ENCODE data around the gene C1orf21.

Gene C1orf21

DNA sequence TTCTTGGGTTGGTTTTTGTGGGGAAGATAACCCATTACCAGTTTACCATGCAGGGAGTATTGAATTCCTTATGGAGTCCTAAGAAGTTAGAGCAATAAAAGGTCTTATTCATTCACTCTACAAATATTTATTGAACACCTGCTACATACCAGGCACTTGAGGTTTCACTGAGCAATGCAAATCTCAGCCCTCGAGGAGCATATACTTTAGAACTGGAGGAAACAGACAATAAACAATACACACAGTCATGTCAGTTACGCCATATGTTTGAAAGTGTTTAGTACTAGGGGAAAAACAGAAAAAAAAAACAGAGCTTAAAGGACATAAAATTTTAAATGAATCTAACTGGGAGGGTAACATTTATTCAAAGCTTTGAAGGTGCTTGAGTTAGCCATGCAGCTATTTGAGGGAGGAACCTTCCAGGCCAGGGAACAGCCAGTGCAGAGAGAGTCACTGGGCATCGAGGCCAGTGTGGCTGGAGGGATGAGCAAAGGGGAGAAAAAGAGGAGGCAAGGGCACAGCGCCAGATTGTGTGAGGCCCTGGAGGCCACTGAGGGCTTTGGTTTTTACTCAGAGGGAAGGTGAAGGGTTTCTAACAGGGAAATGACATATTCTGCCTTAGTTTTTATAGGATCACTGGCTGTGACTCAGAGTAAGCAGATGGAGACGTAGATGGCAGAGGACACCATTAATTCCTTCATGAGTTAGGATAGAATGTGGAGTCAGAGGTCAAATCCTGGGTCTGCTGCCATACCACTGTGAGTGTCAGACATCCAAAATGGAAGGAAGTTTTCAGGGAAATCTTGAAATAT is 32.7 kb downstream of the C1orf21 start:
- no peak overlapping the region for H3K4me3 ChIP-seq (ENCODE audit: low read length)
- H3K4me2 ChIP-seq (ENCODE audit: low read length): no peak overlapping the region
- TF ChIP-seq, protein P1, sequence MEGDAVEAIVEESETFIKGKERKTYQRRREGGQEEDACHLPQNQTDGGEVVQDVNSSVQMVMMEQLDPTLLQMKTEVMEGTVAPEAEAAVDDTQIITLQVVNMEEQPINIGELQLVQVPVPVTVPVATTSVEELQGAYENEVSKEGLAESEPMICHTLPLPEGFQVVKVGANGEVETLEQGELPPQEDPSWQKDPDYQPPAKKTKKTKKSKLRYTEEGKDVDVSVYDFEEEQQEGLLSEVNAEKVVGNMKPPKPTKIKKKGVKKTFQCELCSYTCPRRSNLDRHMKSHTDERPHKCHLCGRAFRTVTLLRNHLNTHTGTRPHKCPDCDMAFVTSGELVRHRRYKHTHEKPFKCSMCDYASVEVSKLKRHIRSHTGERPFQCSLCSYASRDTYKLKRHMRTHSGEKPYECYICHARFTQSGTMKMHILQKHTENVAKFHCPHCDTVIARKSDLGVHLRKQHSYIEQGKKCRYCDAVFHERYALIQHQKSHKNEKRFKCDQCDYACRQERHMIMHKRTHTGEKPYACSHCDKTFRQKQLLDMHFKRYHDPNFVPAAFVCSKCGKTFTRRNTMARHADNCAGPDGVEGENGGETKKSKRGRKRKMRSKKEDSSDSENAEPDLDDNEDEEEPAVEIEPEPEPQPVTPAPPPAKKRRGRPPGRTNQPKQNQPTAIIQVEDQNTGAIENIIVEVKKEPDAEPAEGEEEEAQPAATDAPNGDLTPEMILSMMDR (IDR thresholded peaks at IDR 0.05; ENCODE audit: low read depth, low read length, poor library complexity, severe bottlenecking): no peak
- no peak for TF ChIP-seq EZH2phosphoT487 (IDR thresholded peaks at IDR 0.05; ENCODE audit: borderline replicate concordance, low read length)
- H3K9me2 ChIP-seq (replicated peaks; ENCODE audit: control insufficient read depth, low read length): no peaks in the 10 kb centered on the region; the same call in 1 of the 2 replicates
- H3F3A ChIP-seq (ENCODE audit: control insufficient read depth, insufficient read depth): no peaks in the 10 kb centered on the region
- H4K20me1 ChIP-seq (ENCODE audit: control insufficient read depth, insufficient read depth, low read depth, low read length): no peaks in the 10 kb centered on the region
- no peaks in the 10 kb centered on the region for H3K4me1 ChIP-seq (ENCODE audit: control insufficient read depth, low read length)
- H3K36me3 ChIP-seq (ENCODE audit: control insufficient read depth, low read length): no peaks in the 10 kb centered on the region
- H3K27me3 ChIP-seq (ENCODE audit: control insufficient read depth, low read length): 0 out of 2 replicates have a peak, but pooled peaks cover 4% of the 10 kb centered on the region
- H3K27ac ChIP-seq (ENCODE audit: low read depth, low read length): no peak overlapping the region
- no peaks in the 10 kb centered on the region for H3K9me3 ChIP-seq (ENCODE audit: control insufficient read depth, insufficient read depth, low read length)
- no peaks in the 10 kb centered on the region for H3K79me2 ChIP-seq (ENCODE audit: control insufficient read depth, low read length)

DNA sequence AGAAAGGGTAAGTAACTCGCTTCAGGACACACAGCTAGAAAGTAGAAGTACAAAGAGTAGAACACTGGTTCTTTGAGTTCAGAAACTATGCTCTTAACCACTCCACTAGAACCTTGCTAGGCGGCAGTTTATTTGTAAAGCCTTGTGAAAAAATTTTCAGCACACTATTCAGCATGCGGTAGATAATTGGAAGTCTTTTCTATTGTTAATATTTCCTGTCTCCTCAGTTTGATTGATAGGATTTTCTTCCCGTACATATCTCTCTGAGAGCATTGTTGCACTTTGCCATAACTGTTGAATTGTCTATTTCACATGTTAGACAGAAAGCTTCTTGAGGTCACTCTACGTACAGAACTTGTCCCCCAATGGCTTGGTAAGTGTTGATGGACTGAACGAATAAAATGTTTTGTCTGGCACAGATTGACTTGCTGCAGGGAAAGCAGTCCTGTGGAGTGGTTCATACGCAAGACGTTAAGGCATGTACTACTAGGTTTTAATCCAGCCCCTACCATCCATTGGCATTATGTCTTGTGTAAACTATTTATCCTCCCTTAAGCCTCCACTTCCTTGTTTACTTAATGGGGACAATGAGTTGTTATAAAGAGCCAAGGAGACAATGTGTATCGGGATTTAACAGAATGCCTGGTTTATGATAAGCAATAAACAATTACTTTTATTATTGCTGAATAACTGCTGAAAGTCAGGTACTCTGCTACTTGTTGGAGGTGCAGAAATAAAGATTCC is 35.8 kb downstream of the C1orf21 start:
- Histone ChIP-seq H3K9me3 (ENCODE audit: control insufficient read depth, insufficient read depth, low read length) (no peaks in the 10 kb centered on the region), H3K79me2 (ENCODE audit: control insufficient read depth, low read length) (no peaks in the 10 kb centered on the region), H3K9me2 (replicated peaks; ENCODE audit: control insufficient read depth, low read length) (no peaks in the 10 kb centered on the region), H3K27ac (ENCODE audit: low read depth, low read length) (no peak overlapping the region), H3K4me2 (ENCODE audit: low read length) (no peak overlapping the region), H4K20me1 (ENCODE audit: control insufficient read depth, insufficient read depth, low read depth, low read length) (no peaks in the 10 kb centered on the region), H3K4me1 (ENCODE audit: control insufficient read depth, low read length) (no peaks in the 10 kb centered on the region), H3K4me3 (ENCODE audit: low read length) (no peak overlapping the region), H3K27me3 (ENCODE audit: control insufficient read depth, low read length) (0 out of 2 replicates have a peak, but pooled peaks cover 1% of the 10 kb centered on the region), H3K36me3 (ENCODE audit: control insufficient read depth, low read length) (no peaks in the 10 kb centered on the region), H3F3A (ENCODE audit: control insufficient read depth, insufficient read depth) (no peaks in the 10 kb centered on the region)
- TF ChIP-seq, protein P1 (IDR thresholded peaks at IDR 0.05; ENCODE audit: low read depth, low read length, poor library complexity, severe bottlenecking): no peak
- TF ChIP-seq EZH2phosphoT487 (IDR thresholded peaks at IDR 0.05; ENCODE audit: borderline replicate concordance, low read length): no peak

DNA sequence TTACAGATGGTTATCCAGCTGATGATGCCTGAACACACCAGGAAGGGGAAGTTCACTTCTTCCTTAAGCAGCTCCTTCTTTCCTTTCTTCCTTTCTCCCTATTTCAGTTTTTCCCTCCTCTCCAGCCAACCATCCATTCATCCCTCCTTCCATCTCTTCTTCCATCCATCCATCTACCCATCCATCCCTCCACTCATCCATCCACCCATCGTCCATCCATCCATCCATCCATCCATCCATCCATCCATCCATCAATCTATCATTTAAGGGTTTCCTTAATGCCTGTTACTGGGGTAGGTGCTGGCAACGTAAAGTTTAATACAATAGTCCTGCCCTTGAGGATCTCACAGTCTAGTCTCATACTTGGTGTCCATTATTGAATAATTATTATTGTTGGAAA is 36.8 kb downstream of the C1orf21 start:
- no peaks in the 10 kb centered on the region for H3K9me3 ChIP-seq (ENCODE audit: control insufficient read depth, insufficient read depth, low read length)
- TF ChIP-seq, protein P1 (IDR thresholded peaks at IDR 0.05; ENCODE audit: low read depth, low read length, poor library complexity, severe bottlenecking): no peak
- TF ChIP-seq EZH2phosphoT487 (IDR thresholded peaks at IDR 0.05; ENCODE audit: borderline replicate concordance, low read length): no peak
- H3K4me3 ChIP-seq (ENCODE audit: low read length): no peak overlapping the region
- no peaks in the 10 kb centered on the region for H3K27me3 ChIP-seq (ENCODE audit: control insufficient read depth, low read length)
- H4K20me1 ChIP-seq (ENCODE audit: control insufficient read depth, insufficient read depth, low read depth, low read length): no peaks in the 10 kb centered on the region
- H3K79me2 ChIP-seq (ENCODE audit: control insufficient read depth, low read length): no peaks in the 10 kb centered on the region
- no peak overlapping the region for H3K27ac ChIP-seq (ENCODE audit: low read depth, low read length)
- no peak overlapping the region for H3K4me2 ChIP-seq (ENCODE audit: low read length)
- H3F3A ChIP-seq (ENCODE audit: control insufficient read depth, insufficient read depth): no peaks in the 10 kb centered on the region
- H3K4me1 ChIP-seq (ENCODE audit: control insufficient read depth, low read length): no peaks in the 10 kb centered on the region
- no peaks in the 10 kb centered on the region for H3K9me2 ChIP-seq (replicated peaks; ENCODE audit: control insufficient read depth, low read length)
- H3K36me3 ChIP-seq (ENCODE audit: control insufficient read depth, low read length): no peaks in the 10 kb centered on the region

All from DOHH2 (cell line).